Fibroblast of skin of abdomen (primary cell): ENCODE results near the gene ATG9B.
"Not testable (repeated sequence)": the region's sequence is repeated elsewhere in the genome, so short reads cannot be mapped to it uniquely, and the experiment has no call there.

ENCODE experiments used
- DNase-seq: peaks from one replicate; pipeline ENCODE4 v3.0.0-alpha.2; 2013

The ATG9B gene

DNA sequence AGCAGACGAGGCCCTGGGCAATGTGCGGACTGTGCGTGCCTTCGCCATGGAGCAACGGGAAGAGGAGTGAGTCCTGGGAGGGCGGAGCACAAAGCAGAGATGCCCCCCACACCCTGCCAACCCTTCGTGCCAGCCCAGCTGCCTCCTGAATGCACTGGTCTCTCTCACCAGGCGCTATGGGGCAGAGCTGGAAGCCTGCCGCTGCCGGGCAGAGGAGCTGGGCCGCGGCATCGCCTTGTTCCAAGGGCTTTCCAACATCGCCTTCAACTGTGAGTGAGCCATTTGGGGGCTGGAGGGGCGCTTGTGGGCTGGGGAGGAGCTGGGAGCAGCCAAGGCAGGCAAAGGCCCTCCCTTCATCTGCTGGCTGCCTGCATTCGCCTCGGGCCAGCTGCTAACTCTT lies 11.6 kb upstream of the ATG9B start:
- no peak for DNase-seq

DNA sequence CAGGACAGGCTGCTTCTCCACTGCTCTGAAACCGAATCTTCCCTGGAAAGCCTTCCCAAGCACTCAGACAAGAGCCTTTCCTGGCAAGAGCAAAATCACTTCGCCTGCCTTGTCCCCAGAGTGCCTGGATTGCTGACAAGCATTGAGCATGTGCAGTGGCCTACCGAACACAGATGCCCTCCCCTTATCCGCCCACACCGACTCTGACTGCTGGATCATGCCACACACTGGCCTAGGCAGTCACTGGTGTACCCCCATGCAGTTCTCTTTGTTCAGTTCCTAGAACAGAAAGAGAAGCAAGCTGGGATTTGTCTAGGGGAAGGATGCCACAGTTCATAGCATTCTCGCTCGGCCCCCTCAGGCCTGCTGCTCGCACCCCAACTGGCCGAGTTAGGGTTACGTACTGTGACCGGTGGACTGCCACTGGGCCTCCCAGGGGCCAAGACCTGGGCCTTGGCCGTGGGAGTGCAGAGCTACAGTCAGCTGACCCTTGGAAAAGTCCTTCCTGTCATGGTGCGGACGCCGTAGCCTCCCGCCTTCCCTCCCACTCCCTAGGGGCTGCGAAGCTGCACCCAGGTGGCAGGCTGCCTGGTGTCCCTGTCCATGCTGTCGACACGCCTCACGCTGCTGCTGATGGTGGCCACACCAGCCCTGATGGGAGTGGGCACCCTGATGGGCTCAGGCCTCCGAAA lies 10.9 kb upstream of the ATG9B start:
- no peak for DNase-seq

- no peak for DNase-seq
These were observed 10.2 kb upstream of the ATG9B start for GRCh38 chr7:151034312-151035025.

DNA sequence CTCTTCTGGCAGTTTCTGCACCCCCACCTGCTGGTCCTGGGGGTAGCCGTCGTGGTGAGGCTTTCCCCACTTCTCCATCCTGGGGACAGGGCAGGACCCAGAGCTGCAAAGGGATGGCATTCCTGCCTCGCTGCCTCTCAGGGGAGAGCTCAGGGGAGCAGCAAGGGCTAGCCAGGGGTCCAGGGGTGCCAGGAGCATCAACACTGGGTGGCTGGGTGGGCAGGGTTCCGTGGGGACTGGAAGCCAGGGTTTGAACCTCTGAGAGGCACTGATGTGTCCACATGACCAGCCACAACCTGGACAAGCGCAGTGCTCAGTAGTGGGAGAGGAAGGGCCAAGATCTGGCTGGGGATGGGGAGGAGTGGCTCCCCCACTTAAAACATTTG lies 9.6 kb upstream of the ATG9B start:
- no peak for DNase-seq

DNA sequence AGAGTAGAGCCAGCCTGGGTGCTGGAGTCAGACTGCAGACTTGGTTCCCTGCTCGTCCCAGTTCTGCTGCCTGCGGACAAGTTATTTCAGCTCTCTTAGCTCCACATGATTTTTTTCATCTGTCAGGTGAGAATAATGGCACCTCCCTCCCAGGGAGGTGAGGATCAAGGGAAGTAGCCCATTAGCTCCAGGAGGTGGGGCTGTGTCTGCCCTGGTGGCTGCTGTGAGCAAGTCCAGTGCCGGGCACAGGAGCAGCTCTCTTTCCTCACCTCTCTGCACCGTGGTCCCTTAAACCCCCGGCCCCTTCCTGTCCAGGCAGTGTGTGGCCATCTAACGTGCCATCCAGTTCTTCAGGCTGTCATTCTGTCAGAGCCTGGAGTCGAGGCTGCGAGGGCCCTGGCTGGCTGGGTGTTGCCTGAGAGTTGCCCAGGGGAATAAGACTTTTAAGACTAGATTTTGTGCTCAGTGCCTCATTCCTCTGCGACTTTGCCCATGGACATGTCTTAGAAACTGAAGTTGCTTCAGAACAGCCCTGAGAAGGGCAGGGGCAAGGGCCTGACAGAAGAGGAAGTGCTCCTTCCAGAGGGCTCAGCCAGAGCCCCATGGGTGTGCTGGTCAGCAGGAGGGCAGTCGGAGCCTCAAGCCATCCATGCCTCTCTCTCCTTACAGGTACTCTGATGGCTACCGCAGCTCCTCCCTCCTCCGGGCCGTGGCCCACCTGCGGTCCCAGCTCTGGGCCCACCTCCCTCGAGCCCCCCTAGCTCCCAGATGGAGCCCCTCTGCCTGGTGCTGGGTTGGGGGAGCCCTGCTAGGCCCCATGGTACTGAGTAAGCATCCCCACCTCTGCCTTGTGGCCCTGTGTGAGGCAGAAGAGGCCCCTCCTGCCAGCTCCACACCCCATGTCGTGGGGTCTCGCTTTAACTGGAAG lies 8.9 kb upstream of the ATG9B start:
- DNase-seq, result no peak

DNA sequence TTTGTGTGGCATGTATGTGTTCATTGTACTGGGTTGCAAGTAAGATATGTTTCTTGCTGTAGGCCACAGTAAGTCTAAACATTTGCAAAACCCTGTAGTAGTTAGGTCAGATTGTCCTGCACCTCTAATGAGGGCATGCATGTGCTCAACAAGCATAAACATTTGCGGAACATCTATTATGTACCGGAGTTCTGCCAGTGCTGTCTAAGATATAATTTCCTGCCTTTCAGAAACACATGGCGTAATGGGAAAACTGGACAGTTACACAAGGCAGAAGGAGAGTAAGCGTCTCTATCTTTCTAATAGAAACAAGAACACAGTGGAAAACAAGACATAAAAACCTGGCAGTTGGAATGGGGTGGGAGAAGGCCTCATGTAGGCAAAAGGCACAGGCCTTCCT lies 6.7 kb upstream of the ATG9B start:
- no peak for DNase-seq

DNA sequence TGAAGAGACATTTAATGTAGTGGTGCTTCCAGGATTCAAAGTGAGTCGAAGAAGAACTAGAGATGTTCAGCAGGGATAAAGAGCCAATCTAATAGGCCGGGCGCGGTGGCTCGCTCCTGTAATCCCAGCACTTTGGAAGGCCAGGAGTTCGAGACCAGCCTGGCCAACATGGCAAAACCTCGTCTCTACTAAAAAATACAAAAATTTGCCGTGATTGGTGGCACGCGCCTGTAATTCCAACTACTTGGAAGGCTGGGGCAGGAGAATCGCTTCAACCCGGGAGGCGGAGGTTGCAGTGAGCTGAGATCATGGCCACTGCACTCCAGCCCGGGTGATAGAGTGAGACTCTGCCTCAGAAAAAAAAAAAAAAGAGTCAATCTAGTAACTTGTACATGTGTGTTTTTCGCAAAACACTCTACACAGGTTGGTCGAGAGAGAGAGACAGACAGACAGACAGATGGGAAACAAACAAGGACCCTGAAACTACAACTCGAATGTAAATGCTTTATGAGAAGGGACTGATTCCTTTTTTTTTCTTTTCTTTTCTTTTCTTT lies 4.7 kb upstream of the ATG9B start:
- DNase-seq, result no peak

DNA sequence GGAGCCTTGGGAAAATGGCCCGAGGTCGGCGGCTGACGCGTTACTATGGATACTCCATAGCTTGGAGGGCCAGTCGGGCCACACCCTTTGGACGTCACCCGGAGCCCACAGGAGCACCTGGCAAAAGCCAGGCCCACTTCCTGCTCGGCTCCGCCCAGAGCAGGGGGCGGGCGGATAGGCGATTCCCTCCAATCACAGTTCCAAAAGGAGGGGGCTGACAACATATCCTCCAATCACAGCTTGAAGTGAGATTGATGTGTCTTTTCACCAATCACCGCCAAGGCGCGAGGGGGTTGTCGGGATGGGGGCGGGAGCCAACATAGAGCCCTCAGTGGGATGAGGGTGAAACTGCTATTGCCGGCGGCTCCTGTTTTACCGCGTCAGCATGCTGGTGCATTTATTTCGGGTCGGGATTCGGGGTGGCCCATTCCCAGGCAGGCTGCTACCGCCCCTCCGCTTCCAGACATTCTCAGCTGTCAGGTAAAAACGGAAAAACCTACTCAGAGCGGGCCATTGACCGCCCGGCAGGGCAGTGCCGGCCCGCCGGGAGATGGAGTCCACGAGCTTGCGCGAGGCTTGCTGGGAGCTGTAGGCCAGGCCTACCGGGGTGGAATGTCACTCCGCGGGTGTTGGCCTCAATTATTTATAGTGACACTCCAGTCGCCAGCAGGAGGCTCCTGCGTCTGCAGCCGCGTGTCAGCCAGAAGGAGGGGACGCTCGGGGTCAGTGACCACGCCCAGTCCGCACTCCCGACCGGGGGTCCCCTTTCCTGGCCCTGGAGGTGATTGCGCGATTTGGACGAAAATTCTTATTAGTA lies 4.0 kb upstream of the ATG9B start, which contains the start of gene ABCB8:
TSS of gene ABCB8 (plus strand) at position 320 of the 817 bp plus-strand sequence. CDS start at position 386, 66 bp downstream.
- DNase-seq, result peak; percentile 99

DNA sequence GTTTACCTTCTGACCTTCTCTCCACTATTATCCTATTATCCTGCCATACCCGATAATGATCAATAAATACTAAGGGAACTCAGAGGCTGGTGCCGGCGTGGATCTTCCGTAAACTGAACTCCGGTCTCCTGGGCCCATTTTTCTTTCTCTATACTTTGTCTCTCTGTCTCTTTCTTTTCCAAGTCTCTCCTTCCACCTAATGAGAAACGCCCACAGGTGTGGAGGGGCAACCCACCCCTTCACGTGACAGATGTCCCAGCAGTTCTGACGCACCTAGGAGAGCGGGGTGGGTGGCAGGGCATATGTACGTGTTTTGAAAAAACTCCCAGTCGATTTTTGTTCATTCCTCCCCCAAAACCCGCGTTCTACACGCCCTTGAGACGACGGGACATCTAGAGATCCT lies 3.4 kb upstream of the ATG9B start:
- DNase-seq, result not testable (repeated sequence)

GRCh38 chr7:151026771-151027727 lies 2.8 kb upstream of the ATG9B start:
- DNase-seq, result not testable (repeated sequence)

GRCh38 chr7:151025924-151026671 lies 1.8 kb upstream of the ATG9B start:
- no peak for DNase-seq

DNA sequence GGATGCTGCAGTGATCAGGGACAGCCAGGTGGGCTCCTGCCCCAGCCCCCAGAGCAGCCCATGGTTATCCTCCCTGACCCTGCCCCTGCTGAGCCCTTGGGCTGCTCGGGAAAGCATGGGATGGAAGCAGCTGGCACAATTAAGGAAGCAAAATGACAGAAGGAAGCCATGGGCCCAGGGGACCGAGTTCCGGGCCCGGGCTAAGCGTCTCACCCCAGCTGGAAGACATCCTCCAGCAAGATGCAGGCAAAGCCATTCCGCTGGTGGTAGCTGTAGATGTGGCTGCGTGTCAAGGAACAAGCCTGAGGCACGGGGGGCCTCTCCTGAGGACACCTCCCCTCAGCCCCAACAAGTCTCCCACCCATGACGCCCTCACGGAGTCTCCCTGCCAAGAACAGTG lies 1.1 kb downstream of the ATG9B start:
- DNase-seq, result no peak

GRCh38 chr7:151020231-151020630 lies 4.1 kb downstream of the ATG9B start:
- DNase-seq, result no peak

DNA sequence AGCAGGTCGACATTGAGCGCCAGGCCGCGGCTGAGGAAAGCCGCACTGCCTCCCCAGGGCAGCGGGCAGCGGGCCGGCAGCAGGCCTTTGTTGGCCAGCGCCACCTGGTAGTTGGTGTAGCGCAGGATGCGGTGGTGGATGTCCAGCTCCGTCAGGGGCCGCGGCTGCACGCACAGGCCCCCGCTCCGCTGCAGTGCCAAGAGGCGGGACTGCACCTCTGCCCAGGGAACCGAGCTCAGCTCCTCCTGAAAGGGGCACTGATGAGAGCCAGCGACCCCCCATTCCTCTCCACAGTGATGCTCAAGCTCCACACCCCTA lies 5.2 kb downstream of the ATG9B start:
- DNase-seq, result no peak

GRCh38 chr7:151018421-151019129 lies 5.7 kb downstream of the ATG9B start:
- DNase-seq, result peak; percentile 38

GRCh38 chr7:151017953-151018420 lies 6.3 kb downstream of the ATG9B start:
- DNase-seq, result peak; percentile 36

DNA sequence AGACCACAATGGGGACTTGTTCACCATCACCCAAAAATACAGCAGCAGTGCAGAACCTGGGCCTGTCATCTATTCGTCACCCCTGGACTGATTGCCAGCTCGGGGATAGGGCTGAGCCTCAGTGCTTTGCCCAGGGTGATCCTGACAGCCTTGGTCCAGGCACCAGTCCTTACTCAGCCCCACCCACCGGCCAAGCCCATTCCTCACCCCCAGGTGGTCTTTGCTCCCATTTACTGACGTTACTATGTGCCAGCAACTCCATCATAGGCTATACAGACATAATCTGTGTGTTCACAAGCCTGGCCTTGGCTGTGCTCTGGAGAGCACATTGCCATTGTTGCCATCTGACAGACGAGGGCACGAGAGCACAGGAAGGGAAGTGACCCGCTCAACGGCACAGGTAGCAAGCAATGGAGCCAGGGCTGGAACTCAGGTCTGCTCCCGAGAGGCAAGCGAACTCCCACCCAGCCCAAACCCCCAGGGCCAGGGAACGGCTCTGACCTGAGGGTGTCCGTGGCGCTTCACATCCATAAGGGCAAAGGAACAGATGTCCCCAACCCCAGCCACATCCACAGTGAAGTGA lies 6.8 kb downstream of the ATG9B start:
- no peak for DNase-seq

DNA sequence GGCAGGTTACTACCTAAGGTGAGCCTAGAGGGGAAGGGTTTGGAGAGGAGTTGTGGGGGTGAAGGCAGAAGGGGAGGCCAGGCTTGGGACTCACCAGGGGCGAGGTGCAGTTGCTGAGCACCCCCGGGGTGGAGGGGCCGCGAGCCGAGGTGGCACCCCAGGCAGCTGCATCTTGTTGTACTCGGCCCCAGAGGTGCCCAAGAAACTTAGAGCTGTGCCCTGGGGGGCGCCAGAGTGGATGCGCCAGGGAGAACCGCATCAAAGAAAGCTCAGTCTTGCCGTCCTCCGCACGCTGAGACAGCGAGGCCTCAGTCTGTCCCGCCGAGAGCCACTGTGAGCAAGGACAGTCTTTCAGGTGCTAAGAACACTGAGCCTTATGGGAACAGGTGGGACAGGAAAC lies 7.4 kb downstream of the ATG9B start:
- no peak for DNase-seq

DNA sequence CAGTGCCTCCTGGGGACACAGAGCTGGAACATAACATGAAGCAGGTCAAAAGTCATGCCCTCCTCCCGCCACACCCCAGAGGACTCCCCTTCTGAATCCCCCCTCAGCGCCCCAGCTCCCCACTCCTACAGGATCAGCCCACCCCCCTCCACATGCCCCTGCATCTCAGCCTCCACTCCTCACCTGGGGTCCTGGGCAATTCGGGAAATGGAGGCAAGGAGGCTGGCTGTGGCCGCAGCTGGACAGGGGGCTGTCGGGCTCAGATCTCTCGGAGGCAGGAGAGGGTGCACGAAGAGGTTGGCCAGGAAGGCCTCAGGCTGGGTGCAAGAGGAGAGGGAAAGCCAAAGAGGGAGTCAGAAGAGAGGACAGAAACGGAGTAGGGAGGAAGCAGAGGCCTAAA lies 7.8 kb downstream of the ATG9B start:
- no peak for DNase-seq
